ENCODE results near the gene FDPS.

FDPS gene

GRCh38 chr1:155278689-155279160 is 29.9 kb upstream of the FDPS start:
- TF ChIP-seq REST (IDR thresholded peaks at IDR 0.05; ENCODE audit: insufficient read depth in 1 of 2, low read depth in 2 of 2, low read length in 2 of 2): no peak
- TF ChIP-seq SIN3A (IDR thresholded peaks at IDR 0.05; ENCODE audit: borderline replicate concordance, insufficient read depth, low read length): no peak
- no peak for TF ChIP-seq TAF1 (IDR thresholded peaks at IDR 0.05; ENCODE audit: borderline replicate concordance, insufficient read depth, low read length)
- no peak for TF ChIP-seq POLR2AphosphoS5 (IDR thresholded peaks at IDR 0.05; ENCODE audit: low read depth, low read length)
- no peak for TF ChIP-seq FOXP2 (optimal IDR thresholded peaks at IDR 0.05; ENCODE audit: borderline replicate concordance, extremely low read depth, extremely low read length, insufficient read depth)

- no peak for TF ChIP-seq REST (IDR thresholded peaks at IDR 0.05; ENCODE audit: insufficient read depth in 1 of 2, low read depth in 2 of 2, low read length in 2 of 2)
- TF ChIP-seq TAF1 (IDR thresholded peaks at IDR 0.05; ENCODE audit: borderline replicate concordance, insufficient read depth, low read length): no peak
- no peak for TF ChIP-seq POLR2AphosphoS5 (IDR thresholded peaks at IDR 0.05; ENCODE audit: low read depth, low read length)
- no peak for TF ChIP-seq FOXP2 (optimal IDR thresholded peaks at IDR 0.05; ENCODE audit: borderline replicate concordance, extremely low read depth, extremely low read length, insufficient read depth)
- TF ChIP-seq SIN3A (IDR thresholded peaks at IDR 0.05; ENCODE audit: borderline replicate concordance, insufficient read depth, low read length): no peak
Measured at GRCh38 chr1:155279268-155279667, 29.4 kb upstream of the FDPS start.

DNA sequence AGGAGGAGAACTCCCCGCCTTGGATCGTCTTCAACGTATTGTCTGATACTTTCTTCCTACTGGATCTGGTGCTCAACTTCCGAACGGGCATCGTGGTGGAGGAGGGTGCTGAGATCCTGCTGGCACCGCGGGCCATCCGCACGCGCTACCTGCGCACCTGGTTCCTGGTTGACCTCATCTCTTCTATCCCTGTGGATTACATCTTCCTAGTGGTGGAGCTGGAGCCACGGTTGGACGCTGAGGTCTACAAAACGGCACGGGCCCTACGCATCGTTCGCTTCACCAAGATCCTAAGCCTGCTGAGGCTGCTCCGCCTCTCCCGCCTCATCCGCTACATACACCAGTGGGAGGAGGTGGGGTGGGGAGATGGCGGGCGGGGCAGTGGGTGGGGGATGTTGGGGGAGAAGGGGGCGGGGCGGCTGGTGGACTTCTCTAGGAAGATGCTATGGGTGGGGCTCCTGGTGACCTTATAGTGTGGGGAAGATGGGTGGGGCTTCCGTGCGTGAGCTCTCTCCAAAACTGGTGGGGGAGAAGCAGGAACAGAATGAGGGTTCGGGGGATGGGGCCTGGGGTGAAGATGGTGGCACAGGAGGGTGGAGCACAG is 26.1 kb upstream of the FDPS start:
- TF ChIP-seq FOXP2 (optimal IDR thresholded peaks at IDR 0.05; ENCODE audit: borderline replicate concordance, extremely low read depth, extremely low read length, insufficient read depth): no peak
- no peak for TF ChIP-seq POLR2AphosphoS5 (IDR thresholded peaks at IDR 0.05; ENCODE audit: low read depth, low read length)
- TF ChIP-seq SIN3A (IDR thresholded peaks at IDR 0.05; ENCODE audit: borderline replicate concordance, insufficient read depth, low read length): no peak
- no peak for TF ChIP-seq TAF1 (IDR thresholded peaks at IDR 0.05; ENCODE audit: borderline replicate concordance, insufficient read depth, low read length)
- TF ChIP-seq REST (IDR thresholded peaks at IDR 0.05; ENCODE audit: insufficient read depth in 1 of 2, low read depth in 2 of 2, low read length in 2 of 2): no peak

DNA sequence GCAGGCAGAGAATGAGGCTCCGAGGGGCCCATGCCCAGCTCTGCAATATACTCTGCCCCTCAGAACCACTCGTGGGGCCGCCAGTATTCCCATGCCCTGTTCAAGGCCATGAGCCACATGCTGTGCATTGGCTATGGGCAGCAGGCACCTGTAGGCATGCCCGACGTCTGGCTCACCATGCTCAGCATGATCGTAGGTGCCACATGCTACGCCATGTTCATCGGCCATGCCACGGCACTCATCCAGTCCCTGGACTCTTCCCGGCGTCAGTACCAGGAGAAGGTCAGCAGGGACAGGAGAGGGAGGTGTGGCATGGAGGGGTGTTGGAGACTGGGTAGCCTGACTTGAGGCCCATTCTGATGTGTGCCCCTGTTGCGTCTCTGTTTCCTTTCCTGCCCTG is 24.2 kb upstream of the FDPS start:
- TF ChIP-seq FOXP2 (optimal IDR thresholded peaks at IDR 0.05; ENCODE audit: borderline replicate concordance, extremely low read depth, extremely low read length, insufficient read depth) (no peak), TAF1 (IDR thresholded peaks at IDR 0.05; ENCODE audit: borderline replicate concordance, insufficient read depth, low read length) (no peak), POLR2AphosphoS5 (IDR thresholded peaks at IDR 0.05; ENCODE audit: low read depth, low read length) (no peak), REST (IDR thresholded peaks at IDR 0.05; ENCODE audit: insufficient read depth in 1 of 2, low read depth in 2 of 2, low read length in 2 of 2) (no peak), SIN3A (IDR thresholded peaks at IDR 0.05; ENCODE audit: borderline replicate concordance, insufficient read depth, low read length) (no peak)
